AG04450 (cell line): ENCODE measurements around the gene SLC1A2. TPM values are rescaled to one million over a fixed set of nuclear protein-coding genes. Genes with fewer than 3 reads are reported as not detected.

Experiments
- CTCF ChIA-PET: fragments of 300-600, 350-600 bp; formaldehyde crosslinking; extraction: SDS; loops from one replicate; lab custom pipeline; 2022; ENCODE audit warnings: antibody characterized with exemption, inconsistent platforms; lab: Charles Lee
- POLR2A ChIA-PET: fragments of 350-600 bp; formaldehyde crosslinking; extraction: SDS; loops from one replicate; lab custom pipeline; 2021; ENCODE audit warnings: antibody characterized with exemption, inconsistent platforms; lab: Yijun Ruan, JAX
- DNase-seq: peaks from one replicate; pipeline ENCODE4 v3.0.0-alpha.2; 2011; ENCODE audit warnings: low read depth, low spot score
- H3K27ac ChIP-seq: one replicate; pipeline ENCODE4 v1.5.1; 2012; ENCODE audit warnings: low read depth, low read length, control low read depth
- H3K27me3 ChIP-seq: one replicate; pipeline ENCODE4 v1.6.0; 2012; ENCODE audit warnings: low read length; ENCODE audit not compliant: control insufficient read depth, insufficient read depth
- H3K4me3 ChIP-seq: 2 replicates; pipeline ENCODE4 v1.5.1; 2011; ENCODE audit warnings: mild to moderate bottlenecking, low read depth, low read length, control low read depth
- H3K9me3 ChIP-seq: 2 replicates; pipeline ENCODE4 v1.5.1; 2012; ENCODE audit warnings: low read length; ENCODE audit not compliant: control insufficient read depth, insufficient read depth
- CTCF ChIP-seq: IDR thresholded peaks from 2 replicates; pipeline ENCODE4 v1.5.1; 2011; ENCODE audit warnings: low read depth, low read length, control low read depth, inconsistent platforms
- polyA plus RNA-seq: library from polyadenylated mRNA; depleted of rRNA; stranded (reverse); fragments of >200 nt; gene quantifications from 2 replicates; pipeline ENCODE4 v1.2.3, GENCODE V29; 2011

Gene SLC1A2
- polyA plus RNA-seq, 1 experiment = 1.1 TPM

DNA sequence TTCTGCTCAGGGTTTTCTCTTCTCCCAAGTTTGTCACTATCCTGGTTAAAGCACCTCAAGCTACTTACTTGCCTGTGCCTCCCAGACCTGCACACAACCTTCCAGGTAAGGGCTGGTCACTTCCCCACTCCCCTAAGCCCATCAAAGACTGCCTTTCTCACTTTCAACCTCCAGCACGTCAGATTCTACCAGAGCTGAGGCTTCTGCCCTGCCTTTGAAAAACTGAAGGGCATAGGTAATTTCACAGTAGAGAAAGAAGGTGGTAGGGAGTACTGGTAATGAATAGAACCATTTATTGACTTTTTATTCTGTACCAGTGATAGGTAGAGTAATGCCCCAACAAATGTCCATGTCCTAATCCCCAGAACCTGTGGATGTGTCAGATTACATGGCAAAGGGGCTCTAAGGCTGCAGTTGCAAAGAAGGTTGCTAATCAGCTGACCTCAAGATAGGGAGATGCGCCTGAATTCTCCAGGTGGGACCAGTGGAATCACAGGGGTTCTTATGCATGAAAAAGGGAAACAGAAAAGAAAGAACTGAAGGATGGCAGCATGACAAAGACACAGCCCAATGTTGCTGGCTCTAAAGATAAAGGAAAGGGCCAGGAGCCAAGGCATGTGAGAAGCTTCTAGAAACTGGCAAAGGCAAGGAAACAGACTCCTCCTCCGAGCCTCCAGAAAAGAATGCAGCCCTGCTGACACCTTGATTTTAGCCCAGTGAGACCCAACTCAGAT, 89.0 kb downstream of the SLC1A2 start:
- Histone ChIP-seq H3K27ac (no peak overlapping the region), H3K9me3 (peaks cover 3% of the 10 kb centered on the region; the same call in 1 of the 2 replicates), H3K4me3 (no peak overlapping the region), H3K27me3 (no peaks in the 10 kb centered on the region)
- DNase-seq = no peak
- ChIA-PET CTCF (interaction anchor here (0.6 kb wide), 1 partner anchor 1156 kb away, joined by 3 read pairs; no protein-coding TSS in a partner anchor), POLR2A (no interaction called here)
- no peak for TF ChIP-seq CTCF

DNA sequence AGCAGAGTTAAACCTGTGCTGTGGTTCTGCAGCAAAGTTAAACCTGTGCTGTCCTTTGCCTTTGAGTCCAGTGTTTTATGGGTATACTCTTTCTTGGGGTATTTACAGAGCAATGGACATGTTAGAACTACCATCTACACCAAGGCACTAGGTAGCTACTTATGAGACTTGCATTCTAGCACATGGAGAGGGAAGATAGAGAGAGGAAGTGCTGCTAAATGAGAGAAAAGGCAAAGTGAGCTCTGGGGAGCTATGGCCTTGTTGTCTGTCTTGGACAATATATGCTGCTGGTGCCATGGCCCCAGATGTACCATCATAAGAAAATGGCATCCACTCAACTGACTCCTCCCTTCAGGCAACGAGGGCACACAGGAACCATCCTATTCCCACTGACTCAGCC, 91.5 kb downstream of the SLC1A2 start:
- Histone ChIP-seq H3K4me3 (no peak overlapping the region), H3K9me3 (peaks cover 3% of the 10 kb centered on the region; the same call in 1 of the 2 replicates), H3K27ac (no peak overlapping the region), H3K27me3 (no peaks in the 10 kb centered on the region)
- DNase-seq = no peak
- CTCF ChIA-PET = no interaction called here
- TF ChIP-seq CTCF = no peak
- POLR2A ChIA-PET = no interaction called here

DNA sequence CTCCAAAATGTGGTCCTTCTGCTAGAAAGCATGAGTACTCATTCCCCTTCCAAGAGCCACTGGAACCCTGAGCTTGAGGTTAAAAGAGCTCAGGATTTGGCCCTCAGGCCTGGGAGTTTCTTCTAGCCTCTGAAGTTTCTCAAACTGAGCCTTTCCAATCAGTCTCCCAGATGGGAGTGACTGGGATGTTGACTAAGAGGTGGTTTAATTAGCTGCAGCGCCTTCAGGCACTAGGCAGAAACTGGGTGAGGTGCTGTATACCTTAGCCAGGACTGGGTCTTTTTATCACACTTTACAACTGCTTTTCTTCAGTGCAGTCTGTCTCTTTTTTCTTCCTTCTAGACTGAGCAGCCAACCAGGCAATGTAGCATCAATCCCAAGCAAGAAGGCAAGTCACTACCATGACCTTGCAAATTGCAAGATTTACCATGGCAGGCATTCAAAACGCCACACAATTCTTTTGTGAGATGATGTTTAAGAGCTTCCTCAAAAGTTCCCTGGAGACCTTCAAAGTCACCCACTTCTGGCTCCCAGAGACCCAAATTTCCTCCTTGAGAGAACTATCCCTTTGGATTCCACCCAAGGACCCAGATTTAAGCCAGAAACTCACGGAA, 93.0 kb downstream of the SLC1A2 start:
- Histone ChIP-seq H3K4me3 (no peak overlapping the region), H3K27me3 (no peaks in the 10 kb centered on the region), H3K9me3 (no peaks in the 10 kb centered on the region), H3K27ac (no peak overlapping the region)
- no peak for DNase-seq
- ChIA-PET POLR2A (no interaction called here), CTCF (no interaction called here)
- TF ChIP-seq CTCF = no peak

- ChIA-PET POLR2A (no interaction called here), CTCF (no interaction called here)
Measured at GRCh38 chr11:35324981-35325380, 94.4 kb downstream of the SLC1A2 start.

More at GRCh38 chr11:35324981-35325380, 94.4 kb downstream of the SLC1A2 start:
- TF ChIP-seq CTCF = no peak
- no peaks in the 10 kb centered on the region for H3K9me3 ChIP-seq
- H3K4me3 ChIP-seq = no peak overlapping the region
- no peak for DNase-seq
- H3K27me3 ChIP-seq = no peaks in the 10 kb centered on the region
- H3K27ac ChIP-seq = no peak overlapping the region
